Measurements from ENCODE around the gene DPM2.

Gene DPM2

DNA sequence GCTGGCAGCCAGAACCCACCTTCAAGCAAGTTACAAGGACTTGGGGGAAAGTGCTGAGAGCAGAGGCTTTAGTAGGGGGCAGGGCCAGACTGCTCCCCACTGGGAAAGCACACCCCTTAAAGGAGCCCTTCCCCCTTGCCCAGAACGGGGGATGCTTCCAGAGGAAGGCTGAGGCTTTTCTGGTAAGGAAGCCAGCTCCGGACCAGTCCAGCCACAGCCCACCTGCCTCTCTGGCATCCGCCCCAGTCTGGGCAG is 4.2 kb upstream of the DPM2 start:
- H3K4me1 ChIP-seq (ENCODE audit: insufficient read depth, low read length): peaks cover 16% of the 10 kb centered on the region
- no peak for DNase-seq
- no peak overlapping the region for H3K4me3 ChIP-seq (ENCODE audit: low read depth in 1 of 2, low read length in 2 of 2)
- no peak overlapping the region for H3K27ac ChIP-seq (ENCODE audit: low read length)
- H3K9me3 ChIP-seq (ENCODE audit: insufficient read depth, low read length, severe bottlenecking): no peaks in the 10 kb centered on the region
- TF ChIP-seq, protein P1, sequence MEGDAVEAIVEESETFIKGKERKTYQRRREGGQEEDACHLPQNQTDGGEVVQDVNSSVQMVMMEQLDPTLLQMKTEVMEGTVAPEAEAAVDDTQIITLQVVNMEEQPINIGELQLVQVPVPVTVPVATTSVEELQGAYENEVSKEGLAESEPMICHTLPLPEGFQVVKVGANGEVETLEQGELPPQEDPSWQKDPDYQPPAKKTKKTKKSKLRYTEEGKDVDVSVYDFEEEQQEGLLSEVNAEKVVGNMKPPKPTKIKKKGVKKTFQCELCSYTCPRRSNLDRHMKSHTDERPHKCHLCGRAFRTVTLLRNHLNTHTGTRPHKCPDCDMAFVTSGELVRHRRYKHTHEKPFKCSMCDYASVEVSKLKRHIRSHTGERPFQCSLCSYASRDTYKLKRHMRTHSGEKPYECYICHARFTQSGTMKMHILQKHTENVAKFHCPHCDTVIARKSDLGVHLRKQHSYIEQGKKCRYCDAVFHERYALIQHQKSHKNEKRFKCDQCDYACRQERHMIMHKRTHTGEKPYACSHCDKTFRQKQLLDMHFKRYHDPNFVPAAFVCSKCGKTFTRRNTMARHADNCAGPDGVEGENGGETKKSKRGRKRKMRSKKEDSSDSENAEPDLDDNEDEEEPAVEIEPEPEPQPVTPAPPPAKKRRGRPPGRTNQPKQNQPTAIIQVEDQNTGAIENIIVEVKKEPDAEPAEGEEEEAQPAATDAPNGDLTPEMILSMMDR (IDR thresholded peaks at IDR 0.05; ENCODE audit: borderline replicate concordance, extremely low read depth, low read length, poor library complexity, severe bottlenecking): no peak
- TF ChIP-seq EZH2 (IDR thresholded peaks at IDR 0.05; ENCODE audit: borderline replicate concordance, low read depth, low read length, severe bottlenecking): no peak
- H3K9ac ChIP-seq (ENCODE audit: low read depth, low read length): peak overlapping the region; percentile 1; the same call in 1 of the 2 replicates
- peaks cover 7% of the 10 kb centered on the region for H3K79me2 ChIP-seq (ENCODE audit: insufficient read depth, low read length)
- ATAC-seq (ENCODE audit: insufficient read depth, low read depth): no peak
- no peak overlapping the region for H2AFZ ChIP-seq (ENCODE audit: low read depth, low read length)
- H3K4me2 ChIP-seq (ENCODE audit: insufficient read depth, low read length): no peak overlapping the region
- H4K20me1 ChIP-seq (ENCODE audit: insufficient read depth, low read length): no peaks in the 10 kb centered on the region; the same call in 1 of the 2 replicates
- H3K27me3 ChIP-seq (ENCODE audit: insufficient read depth, low read length, poor library complexity): no peaks in the 10 kb centered on the region
- H3K36me3 ChIP-seq (ENCODE audit: insufficient read depth, low read length): peaks cover 22% of the 10 kb centered on the region; the same call in 1 of the 2 replicates

DNA sequence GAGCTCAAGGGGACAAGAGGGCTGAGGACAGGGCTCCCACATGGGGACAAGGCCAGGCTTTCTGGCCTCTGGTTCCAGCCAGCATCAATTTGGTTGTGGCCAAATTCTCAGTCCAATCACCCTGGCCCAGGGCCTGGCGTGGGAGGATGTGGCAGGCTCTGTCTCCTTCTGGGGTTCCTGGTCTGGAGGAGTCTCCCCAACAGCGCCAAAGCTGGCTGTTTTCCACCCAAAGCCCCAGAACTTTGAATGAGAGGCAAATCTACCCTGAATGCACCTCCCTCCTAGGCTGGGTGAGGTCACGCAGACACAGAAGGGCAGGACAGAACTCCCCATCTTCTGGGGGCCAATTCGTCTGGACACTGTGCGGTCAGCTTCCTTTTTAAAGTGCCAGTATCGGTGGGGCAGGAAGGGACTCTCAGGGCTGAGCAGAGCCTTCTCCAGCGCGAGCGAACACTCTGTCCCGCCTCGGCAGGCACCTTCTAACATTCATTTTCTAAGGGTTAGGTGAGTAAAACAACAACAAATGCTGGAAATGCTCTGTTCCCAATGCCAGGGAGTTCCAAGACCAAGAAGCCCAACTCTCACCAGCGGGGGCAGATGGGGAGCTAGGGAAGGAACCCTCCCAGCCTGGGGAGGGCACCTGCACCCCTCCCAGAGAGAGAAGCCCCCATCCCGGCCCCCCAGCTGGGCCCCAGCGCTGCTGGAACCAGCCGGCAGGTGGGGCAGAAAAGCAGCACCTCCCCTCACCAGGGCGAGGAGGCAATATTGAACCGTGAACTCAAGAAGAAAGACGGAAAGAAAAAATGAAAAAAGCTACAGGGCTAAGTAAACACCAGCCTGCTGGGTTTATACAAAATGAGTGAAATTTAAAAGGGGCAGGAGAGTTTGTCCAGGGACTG is 3.7 kb upstream of the DPM2 start:
- H3K9me3 ChIP-seq (ENCODE audit: insufficient read depth, low read length, severe bottlenecking): no peaks in the 10 kb centered on the region
- no peak overlapping the region for H3K9ac ChIP-seq (ENCODE audit: low read depth, low read length)
- H3K27me3 ChIP-seq (ENCODE audit: insufficient read depth, low read length, poor library complexity): no peaks in the 10 kb centered on the region

DNA sequence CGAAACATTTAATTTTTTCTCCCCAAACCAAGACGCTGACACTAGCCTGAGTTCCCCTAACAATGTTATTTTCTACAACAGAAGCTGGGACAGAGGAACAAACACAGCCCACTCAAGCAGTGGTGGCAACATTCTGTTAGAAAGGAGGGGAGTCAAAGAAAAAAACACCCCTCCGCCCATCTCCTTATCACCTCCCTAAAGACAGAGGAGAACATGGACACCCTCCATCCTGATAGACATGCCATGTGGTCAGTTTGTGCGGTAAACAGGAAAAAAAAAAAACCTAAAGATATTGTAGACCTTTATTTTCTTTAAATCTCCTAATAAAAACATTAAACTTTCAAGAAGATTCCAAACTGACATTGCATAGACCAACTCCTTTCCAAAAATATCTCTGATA is 2.9 kb upstream of the DPM2 start:
- Histone ChIP-seq H3K27ac (ENCODE audit: low read length) (no peak overlapping the region), H3K27me3 (ENCODE audit: insufficient read depth, low read length, poor library complexity) (no peaks in the 10 kb centered on the region), H3K4me1 (ENCODE audit: insufficient read depth, low read length) (peaks cover 29% of the 10 kb centered on the region), H3K9ac (ENCODE audit: low read depth, low read length) (no peak overlapping the region), H3K4me2 (ENCODE audit: insufficient read depth, low read length) (no peak overlapping the region), H4K20me1 (ENCODE audit: insufficient read depth, low read length) (peaks cover 12% of the 10 kb centered on the region), H3K4me3 (ENCODE audit: low read depth in 1 of 2, low read length in 2 of 2) (no peak overlapping the region), H3K9me3 (ENCODE audit: insufficient read depth, low read length, severe bottlenecking) (no peaks in the 10 kb centered on the region), H3K36me3 (ENCODE audit: insufficient read depth, low read length) (peaks cover 32% of the 10 kb centered on the region), H2AFZ (ENCODE audit: low read depth, low read length) (no peak overlapping the region), H3K79me2 (ENCODE audit: insufficient read depth, low read length) (peaks cover 20% of the 10 kb centered on the region)
- ATAC-seq (ENCODE audit: insufficient read depth, low read depth): no peak
- no peak for DNase-seq
- TF ChIP-seq, protein P1 (IDR thresholded peaks at IDR 0.05; ENCODE audit: borderline replicate concordance, extremely low read depth, low read length, poor library complexity, severe bottlenecking): no peak

More for the DNA sequence above, 3.7 kb upstream of the DPM2 start:
- ATAC-seq (ENCODE audit: insufficient read depth, low read depth): no peak
- peaks cover 5% of the 10 kb centered on the region for H4K20me1 ChIP-seq (ENCODE audit: insufficient read depth, low read length)
- peaks cover 13% of the 10 kb centered on the region for H3K79me2 ChIP-seq (ENCODE audit: insufficient read depth, low read length)
- no peak for DNase-seq
- H2AFZ ChIP-seq (ENCODE audit: low read depth, low read length): no peak overlapping the region
- H3K4me2 ChIP-seq (ENCODE audit: insufficient read depth, low read length): no peak overlapping the region
- no peak for TF ChIP-seq EZH2 (IDR thresholded peaks at IDR 0.05; ENCODE audit: borderline replicate concordance, low read depth, low read length, severe bottlenecking)
- TF ChIP-seq, protein P1 (IDR thresholded peaks at IDR 0.05; ENCODE audit: borderline replicate concordance, extremely low read depth, low read length, poor library complexity, severe bottlenecking): no peak
- H3K4me1 ChIP-seq (ENCODE audit: insufficient read depth, low read length): peaks cover 22% of the 10 kb centered on the region
- peaks cover 25% of the 10 kb centered on the region for H3K36me3 ChIP-seq (ENCODE audit: insufficient read depth, low read length)
- no peak overlapping the region for H3K27ac ChIP-seq (ENCODE audit: low read length)
- no peak overlapping the region for H3K4me3 ChIP-seq (ENCODE audit: low read depth in 1 of 2, low read length in 2 of 2)

All from DND-41 (cell line).